Ectodermal cell (in vitro differentiated cells): ENCODE measurements around the gene RPS8.
A peak's percentile ranks its signal among the peaks of the same experiment; 100 is the strongest.
"Not testable (repeated sequence)": the region's sequence is repeated elsewhere in the genome, so short reads cannot be mapped to it uniquely, and the experiment has no call there.

Experiments
- H3K27ac ChIP-seq: 2 replicates; pipeline ENCODE4 v1.7.0; 2013; ENCODE audit warnings: mild to moderate bottlenecking, low read depth, low read length; ENCODE audit not compliant: insufficient read depth, poor library complexity, severe bottlenecking
- H3K27me3 ChIP-seq: 2 replicates; pipeline ENCODE4 v1.7.0; 2013; ENCODE audit warnings: mild to moderate bottlenecking, low read length; ENCODE audit not compliant: insufficient read depth, control insufficient read depth, poor library complexity, severe bottlenecking
- H3K36me3 ChIP-seq: one replicate; pipeline ENCODE4 v1.7.0; 2013; ENCODE audit warnings: low read length; ENCODE audit not compliant: control insufficient read depth, insufficient read depth
- H3K4me1 ChIP-seq: one replicate; pipeline ENCODE4 v1.7.0; 2013; ENCODE audit warnings: low read length; ENCODE audit not compliant: control insufficient read depth, insufficient read depth
- H3K4me3 ChIP-seq: 2 replicates; pipeline ENCODE4 v1.7.0; 2013; ENCODE audit warnings: low read depth, low read length, control low read depth; ENCODE audit not compliant: insufficient read depth
- H3K9me3 ChIP-seq: 2 replicates; pipeline ENCODE4 v1.7.0; 2013; ENCODE audit warnings: mild to moderate bottlenecking, low read length, moderate library complexity; ENCODE audit not compliant: control insufficient read depth
- WGBS, 2 experiments: methylation state at CpG; one replicate each; pipeline ENCODE4 v1.1.7; 2013; ENCODE audit warnings: missing lambda C conversion rate in 2 of 2; 5-methylcytosine and 5-hydroxymethylcytosine counted together

RPS8 gene

DNA sequence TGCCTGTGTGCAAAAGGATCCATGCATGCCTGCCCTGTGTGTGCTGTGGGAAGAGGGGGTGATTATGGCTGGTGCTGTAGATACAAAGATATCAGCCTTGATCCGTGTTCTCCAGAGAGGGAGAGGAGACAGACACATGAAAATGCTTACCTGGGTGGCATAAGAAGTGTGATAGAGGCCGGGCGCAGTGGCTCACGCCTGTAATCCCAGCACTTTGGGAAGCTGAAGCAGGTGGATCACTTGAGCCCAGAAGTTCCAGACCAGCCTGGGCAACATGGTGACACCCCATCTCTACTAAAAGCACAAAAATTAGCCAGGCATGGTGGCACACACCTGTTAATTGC is 35.4 kb downstream of the RPS8 start:
- H3K36me3 ChIP-seq, H3K4me3 ChIP-seq, H3K9me3 ChIP-seq, H3K27ac ChIP-seq, H3K27me3 ChIP-seq: not testable (repeated sequence)
- 91 to 95% methylated on average over 4 of the region's 4 CpGs for WGBS, 2 experiments
- peaks cover 42% of the 10 kb centered on the region for H3K4me1 ChIP-seq

GRCh38 chr1:44811234-44811633 is 35.9 kb downstream of the RPS8 start:
- peaks cover 42% of the 10 kb centered on the region for H3K4me1 ChIP-seq
- no peaks in the 10 kb centered on the region for H3K27me3 ChIP-seq
- 82 to 87% methylated on average over 8 of the region's 8 CpGs for WGBS, 2 experiments
- no peaks in the 10 kb centered on the region for H3K9me3 ChIP-seq
- H3K27ac ChIP-seq, result no peak overlapping the region
- H3K36me3 ChIP-seq, result no peaks in the 10 kb centered on the region
- H3K4me3 ChIP-seq, result no peak overlapping the region

DNA sequence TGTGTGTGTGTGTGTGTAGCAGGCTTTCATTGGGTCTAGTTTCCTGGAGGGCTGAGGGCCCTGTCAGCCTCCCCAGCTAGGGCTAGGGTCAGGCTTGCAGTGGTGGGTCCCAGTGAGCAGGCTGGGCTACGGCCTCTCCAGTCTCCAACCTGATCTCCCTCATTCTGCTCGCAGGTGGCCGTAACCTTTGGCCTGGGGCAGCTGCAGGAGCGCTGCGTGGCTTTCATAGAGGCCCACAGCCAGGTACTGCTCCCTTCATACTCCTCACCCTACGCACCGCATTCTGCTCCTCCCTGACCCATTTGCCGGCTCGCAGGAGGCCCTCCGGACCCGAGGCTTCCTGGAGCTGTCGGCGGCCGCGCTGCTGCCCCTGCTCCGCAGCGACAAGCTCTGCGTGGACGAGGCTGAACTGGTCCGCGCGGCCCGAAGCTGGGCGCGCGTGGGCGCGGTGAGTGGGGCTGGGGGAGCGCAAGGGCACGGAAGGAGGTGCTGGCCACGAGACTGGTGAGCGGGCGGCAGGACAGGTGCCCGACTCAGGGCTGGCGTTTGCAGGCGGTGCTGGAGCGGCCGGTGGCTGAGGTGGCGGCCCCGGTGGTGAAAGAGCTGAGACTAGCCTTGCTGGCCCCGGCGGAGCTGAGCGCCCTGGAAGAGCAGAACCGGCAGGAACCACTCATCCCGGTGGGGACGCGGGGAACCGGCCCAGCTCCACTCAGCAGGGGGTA is 37.6 kb downstream of the RPS8 start:
- Histone ChIP-seq H3K4me1 (peaks cover 25% of the 10 kb centered on the region), H3K4me3 (no peak overlapping the region), H3K36me3 (no peaks in the 10 kb centered on the region), H3K27ac (no peak overlapping the region), H3K9me3 (no peaks in the 10 kb centered on the region), H3K27me3 (no peaks in the 10 kb centered on the region)
- WGBS, 2 experiments, result 91 to 92% methylated on average over 48 of the region's 48 CpGs

DNA sequence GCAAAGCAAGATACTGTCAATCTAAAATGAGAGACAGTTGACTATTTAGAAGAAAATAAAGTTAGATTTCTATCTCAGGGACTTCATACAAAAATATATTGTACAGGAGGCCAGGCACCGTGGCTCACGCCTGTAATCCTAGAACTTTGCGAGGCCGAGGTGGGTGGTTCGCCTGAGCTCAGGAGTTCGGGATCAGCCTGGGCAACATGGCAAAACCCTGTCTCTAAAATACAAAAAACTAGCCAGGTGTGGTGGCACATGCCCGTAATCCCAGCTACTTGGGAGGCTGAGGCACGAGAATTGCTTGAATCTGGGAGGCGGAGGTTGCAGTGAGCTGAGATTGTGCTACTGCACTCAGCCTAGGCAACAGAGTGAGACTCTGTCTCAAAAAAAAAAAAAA is 40.6 kb downstream of the RPS8 start:
- not testable (repeated sequence) for H3K27me3 ChIP-seq, H3K27ac ChIP-seq, H3K4me1 ChIP-seq, H3K4me3 ChIP-seq, H3K9me3 ChIP-seq, H3K36me3 ChIP-seq
- 92 to 96% methylated on average over 9 of the region's 9 CpGs for WGBS, 2 experiments

GRCh38 chr1:44817307-44817706 is 42.0 kb downstream of the RPS8 start:
- peaks cover 5% of the 10 kb centered on the region for H3K4me1 ChIP-seq
- H3K27ac ChIP-seq, result no peak overlapping the region
- no peak overlapping the region for H3K4me3 ChIP-seq
- 95 to 98% methylated on average over 2 of the region's 2 CpGs for WGBS, 2 experiments
- no peaks in the 10 kb centered on the region for H3K36me3 ChIP-seq
- no peaks in the 10 kb centered on the region for H3K9me3 ChIP-seq
- no peaks in the 10 kb centered on the region for H3K27me3 ChIP-seq

GRCh38 chr1:44817771-44818495 is 42.6 kb downstream of the RPS8 start:
- H3K4me3 ChIP-seq, result no peak overlapping the region
- H3K36me3 ChIP-seq, result no peaks in the 10 kb centered on the region
- 94 to 95% methylated on average over 11 of the region's 11 CpGs for WGBS, 2 experiments
- H3K4me1 ChIP-seq, result peaks cover 2% of the 10 kb centered on the region
- no peaks in the 10 kb centered on the region for H3K27me3 ChIP-seq
- H3K27ac ChIP-seq, result no peak overlapping the region
- H3K9me3 ChIP-seq, result no peaks in the 10 kb centered on the region

DNA sequence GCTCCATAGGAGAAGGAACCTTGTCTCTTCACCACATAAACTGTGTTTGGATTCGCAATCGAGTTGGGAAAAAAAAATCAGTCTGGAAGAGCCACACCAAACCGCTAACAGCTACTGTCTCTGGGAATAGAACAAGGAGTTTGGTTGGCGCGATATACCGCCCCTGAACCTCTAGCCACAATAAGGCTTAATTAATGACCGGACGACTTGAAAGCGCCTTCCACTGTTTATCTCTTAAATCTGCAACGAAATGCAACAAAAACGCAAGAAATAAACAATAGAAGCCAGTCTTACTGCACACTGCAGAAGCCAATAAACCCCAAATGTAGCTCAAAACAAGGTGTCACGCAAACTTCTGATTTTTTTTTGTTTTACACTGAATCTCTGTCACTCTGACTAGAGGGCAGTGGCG is 43.9 kb downstream of the RPS8 start:
- Histone ChIP-seq H3K9me3 (no peaks in the 10 kb centered on the region), H3K4me1 (no peaks in the 10 kb centered on the region), H3K27ac (peak overlapping the region; percentile 100), H3K36me3 (no peaks in the 10 kb centered on the region), H3K27me3 (no peaks in the 10 kb centered on the region), H3K4me3 (peak overlapping the region; percentile 0)
- WGBS, 2 experiments, result 37 to 38% methylated on average over 13 of the region's 13 CpGs

DNA sequence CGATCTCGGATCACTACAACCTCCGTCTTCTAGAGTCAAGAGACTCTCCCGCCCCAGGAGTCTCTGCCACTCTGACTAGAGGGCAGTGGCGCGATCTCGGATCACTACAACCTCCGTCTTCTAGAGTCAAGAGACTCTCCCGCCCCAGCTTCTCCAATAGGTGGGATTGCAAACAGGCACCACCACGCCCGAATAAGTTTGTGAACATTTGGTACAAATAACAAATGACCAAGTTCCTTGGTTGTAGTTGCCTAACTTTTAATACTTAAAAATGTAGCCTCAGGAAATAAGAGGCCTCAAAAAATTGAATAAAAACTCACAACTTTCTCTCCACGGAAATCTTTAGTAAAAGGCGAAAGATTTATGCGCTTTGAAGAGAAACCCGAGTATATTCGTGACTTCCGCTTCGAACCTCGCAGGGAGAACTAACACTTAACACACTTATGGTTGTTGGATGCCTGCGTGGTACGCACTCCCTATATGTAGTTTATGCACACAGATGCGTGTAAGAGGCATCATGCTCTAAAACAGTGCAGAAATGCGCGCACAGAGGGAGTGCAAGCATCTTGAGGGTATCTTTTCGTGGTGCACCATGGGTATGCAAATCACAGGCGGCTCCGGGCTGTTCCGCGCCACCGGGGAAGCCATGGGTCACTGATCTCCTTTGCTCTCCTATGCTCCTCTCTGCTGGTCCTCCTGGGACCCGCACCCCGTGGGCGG is 44.4 kb downstream of the RPS8 start:
- no peaks in the 10 kb centered on the region for H3K4me1 ChIP-seq
- no peaks in the 10 kb centered on the region for H3K9me3 ChIP-seq
- 0 to 1% methylated on average over 33 of the region's 33 CpGs for WGBS, 2 experiments
- H3K27me3 ChIP-seq, result no peaks in the 10 kb centered on the region
- H3K4me3 ChIP-seq, result peak overlapping the region; percentile 29
- no peaks in the 10 kb centered on the region for H3K36me3 ChIP-seq
- H3K27ac ChIP-seq, result peak overlapping the region; percentile 100

- peak overlapping the region; percentile 29 for H3K4me3 ChIP-seq
- no peaks in the 10 kb centered on the region for H3K4me1 ChIP-seq
- H3K36me3 ChIP-seq, result no peaks in the 10 kb centered on the region
- no peaks in the 10 kb centered on the region for H3K9me3 ChIP-seq
- 52% methylated on average over 25 of the region's 25 CpGs for WGBS, 2 experiments
- H3K27me3 ChIP-seq, result no peaks in the 10 kb centered on the region
- peak overlapping the region; percentile 100 for H3K27ac ChIP-seq
Measured at GRCh38 chr1:44820328-44821239, 45.2 kb downstream of the RPS8 start.
